Germinal center (tissue), 1 donor: ENCODE measurements around the gene IMMP2L.

Source experiments
- DNase-seq: peaks from one replicate; pipeline ENCODE4 v3.0.0; 2012; ENCODE audit warnings: mixed read lengths, low spot score

Gene IMMP2L

DNA sequence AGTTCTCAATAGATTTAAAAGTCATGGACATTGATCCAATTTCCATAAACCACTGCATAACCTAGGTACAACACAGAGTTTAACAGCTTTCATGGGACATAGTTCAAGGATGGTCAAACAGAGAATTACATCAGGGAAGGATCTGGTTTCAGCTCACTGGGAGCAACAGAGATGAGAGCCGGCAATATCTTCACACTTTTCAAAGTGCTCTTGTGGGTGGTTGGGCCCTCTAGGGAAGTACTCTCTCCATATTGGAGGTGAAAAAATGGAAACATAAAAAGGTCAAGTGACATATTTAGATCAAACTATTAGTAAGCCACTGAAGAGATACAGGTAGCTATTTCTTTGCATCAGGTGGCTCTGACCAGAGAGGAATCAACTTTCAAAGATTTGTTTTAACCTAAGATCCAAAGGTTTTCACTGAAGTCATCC is 533.1 kb downstream of the IMMP2L start:
- no peak for DNase-seq

- DNase-seq = no peak
These were observed 534.9 kb downstream of the IMMP2L start for GRCh38 chr7:111027396-111027795.

DNA sequence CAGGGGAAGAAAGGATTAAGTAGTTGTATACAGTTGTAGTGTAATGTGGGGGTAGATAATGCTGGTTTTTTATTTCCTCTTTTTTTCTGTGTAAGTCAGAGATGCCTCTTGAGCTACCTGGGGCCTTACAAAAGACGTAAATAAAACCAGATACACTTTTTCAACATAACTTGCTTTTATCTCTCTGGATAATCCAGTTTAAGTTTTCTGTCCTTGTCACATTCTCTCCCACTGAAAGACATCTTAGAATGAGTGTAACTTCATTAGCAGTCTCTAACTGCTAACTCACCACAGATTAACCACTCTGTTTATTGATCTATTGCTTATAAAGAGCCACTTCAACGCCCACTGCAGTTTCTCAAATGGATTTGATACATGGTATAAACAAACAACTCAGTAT is 535.5 kb downstream of the IMMP2L start:
- DNase-seq = no peak

GRCh38 chr7:111026343-111026742 is 535.9 kb downstream of the IMMP2L start:
- no peak for DNase-seq

DNA sequence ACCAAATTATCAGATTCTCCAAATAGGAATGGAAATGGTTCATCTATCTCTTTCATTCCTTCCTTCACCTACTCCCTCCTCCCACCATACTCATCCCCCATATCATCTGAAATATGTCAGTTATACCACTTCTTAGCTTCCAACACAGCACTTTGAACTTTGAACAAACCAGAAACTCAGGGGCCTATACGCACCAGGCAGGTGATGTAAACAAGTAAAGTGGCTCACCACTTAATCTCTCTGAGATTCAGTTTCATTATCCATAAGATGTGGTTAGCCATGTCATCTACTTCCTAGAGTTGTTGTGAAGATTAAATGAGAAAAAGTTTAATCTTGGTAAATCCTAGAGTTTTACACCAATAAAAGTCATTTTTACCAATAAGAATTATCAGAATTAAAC is 537.3 kb downstream of the IMMP2L start:
- no peak for DNase-seq

DNA sequence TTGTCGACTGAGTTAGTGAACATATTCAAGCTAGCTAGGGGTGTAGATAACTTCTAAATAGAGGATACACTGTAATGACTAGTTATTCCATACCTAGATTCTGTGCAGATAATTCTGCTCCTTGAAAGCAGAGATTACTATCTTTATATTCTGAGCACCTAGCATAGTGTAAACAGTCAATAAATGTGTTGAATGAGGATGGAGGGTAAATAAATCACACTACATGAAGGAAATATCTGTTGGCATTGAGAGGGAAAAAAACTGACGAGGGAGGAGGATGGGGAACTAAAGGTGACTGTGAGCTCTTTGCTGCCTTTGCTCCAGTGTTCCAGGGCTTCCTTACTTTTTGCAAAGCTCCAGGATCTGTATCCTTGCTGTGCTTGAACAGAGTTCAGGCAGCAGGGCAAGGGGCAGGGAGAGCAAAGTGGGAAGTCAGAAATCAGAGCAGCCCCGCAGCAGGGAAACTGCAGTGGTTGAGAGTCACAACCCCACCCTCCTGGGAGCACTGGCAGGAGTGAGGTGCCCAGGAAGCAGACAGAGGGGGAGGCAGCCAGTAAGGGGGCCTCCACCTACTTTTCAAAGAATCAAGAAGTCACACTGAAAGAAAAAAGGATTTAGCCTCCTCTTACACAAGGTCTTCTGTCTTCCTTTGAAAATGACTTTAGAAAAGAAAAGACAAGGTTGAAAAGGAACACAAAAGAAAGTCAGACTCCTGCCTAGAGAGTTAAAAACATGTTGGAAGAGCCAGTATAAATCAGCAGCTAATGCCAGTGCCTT is 543.1 kb downstream of the IMMP2L start:
- no peak for DNase-seq

DNA sequence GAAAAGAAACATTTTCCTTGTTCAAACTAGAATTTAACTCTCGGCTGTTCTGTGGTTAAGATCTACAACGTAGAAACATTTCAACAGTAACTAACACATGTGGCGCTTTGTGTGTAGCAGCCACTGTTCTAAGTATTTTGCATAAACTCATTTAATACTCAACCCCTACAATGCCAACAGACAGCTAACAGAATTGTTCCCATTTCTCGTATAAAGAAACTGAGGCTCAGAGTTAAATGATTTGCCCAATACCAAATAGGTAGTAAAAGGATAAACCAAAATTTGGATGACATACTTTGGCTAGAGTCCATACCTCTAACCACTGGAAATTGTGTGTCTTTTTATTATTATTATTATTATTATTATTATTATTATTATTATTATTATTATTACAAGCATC is 543.8 kb downstream of the IMMP2L start:
- no peak for DNase-seq

GRCh38 chr7:111014079-111014478 is 548.2 kb downstream of the IMMP2L start:
- DNase-seq = no peak

- DNase-seq = peak; percentile 1
These were observed 549.3 kb downstream of the IMMP2L start for GRCh38 chr7:111012799-111013675.

- no peak for DNase-seq
These were observed 550.1 kb downstream of the IMMP2L start for GRCh38 chr7:111012149-111012548.

GRCh38 chr7:111011520-111011919 is 550.8 kb downstream of the IMMP2L start:
- DNase-seq = no peak

DNA sequence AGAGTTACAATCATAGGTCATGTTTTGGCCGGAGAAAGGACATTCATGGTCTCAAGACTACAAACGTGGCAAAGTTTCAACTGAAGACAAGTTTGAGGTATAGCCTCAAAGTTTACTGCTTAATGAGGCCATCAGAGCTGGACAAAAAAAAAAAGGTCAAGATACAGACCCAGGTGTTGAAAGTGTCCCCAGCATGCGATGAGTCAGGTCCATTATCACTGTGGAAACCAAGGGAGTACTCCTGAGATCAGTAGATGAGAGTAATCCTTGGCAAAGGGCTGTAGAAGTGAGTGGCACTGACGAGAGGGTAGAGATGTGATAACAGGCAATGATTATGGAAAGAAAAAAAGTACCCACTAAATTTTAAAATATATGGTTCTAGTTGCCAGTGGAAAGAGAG is 551.5 kb downstream of the IMMP2L start:
- no peak for DNase-seq

DNA sequence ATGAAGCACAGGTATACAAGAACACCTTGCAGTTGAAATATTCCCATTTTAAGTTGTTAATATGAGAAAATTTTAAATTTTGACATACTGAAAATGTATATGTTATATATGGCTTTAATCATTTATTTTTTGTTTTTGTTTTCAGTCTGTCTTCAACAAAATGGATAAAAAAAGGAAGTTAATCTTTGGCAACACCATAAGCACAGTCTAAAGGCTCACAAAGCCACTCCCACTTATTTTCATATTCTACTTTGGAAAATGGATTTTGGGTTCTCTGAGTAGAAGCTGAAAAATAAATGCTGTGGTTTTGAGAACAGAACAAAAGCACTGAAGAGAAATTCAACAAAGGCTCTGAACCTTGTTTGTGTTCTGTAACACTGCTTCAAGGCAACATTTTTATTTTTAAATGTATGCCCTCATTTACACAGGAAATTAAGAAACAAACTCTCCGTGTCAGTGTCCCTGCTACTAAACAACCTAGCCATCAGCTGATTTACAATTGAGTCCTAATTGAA is 552.7 kb downstream of the IMMP2L start:
- no peak for DNase-seq

- DNase-seq = no peak
These were observed 555.6 kb downstream of the IMMP2L start for GRCh38 chr7:111006691-111007090.

DNA sequence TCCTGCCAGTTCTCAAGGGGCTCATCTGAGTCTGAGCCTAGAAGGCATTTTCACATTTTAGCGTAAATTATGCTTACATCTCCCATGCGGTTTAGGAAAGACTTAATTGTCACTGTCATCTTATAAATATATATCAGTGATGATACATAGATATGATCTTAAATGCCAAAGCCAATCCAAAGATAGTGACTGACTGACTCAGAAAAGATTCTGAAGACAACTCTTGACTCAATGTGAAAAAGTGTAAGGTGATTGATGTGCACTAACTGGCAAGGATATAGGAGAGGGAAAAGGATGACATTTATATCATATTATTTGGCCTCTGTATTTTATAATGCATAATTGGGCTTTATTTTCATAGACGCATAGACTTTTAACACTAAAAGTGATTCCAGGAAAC is 556.3 kb downstream of the IMMP2L start:
- no peak for DNase-seq

DNA sequence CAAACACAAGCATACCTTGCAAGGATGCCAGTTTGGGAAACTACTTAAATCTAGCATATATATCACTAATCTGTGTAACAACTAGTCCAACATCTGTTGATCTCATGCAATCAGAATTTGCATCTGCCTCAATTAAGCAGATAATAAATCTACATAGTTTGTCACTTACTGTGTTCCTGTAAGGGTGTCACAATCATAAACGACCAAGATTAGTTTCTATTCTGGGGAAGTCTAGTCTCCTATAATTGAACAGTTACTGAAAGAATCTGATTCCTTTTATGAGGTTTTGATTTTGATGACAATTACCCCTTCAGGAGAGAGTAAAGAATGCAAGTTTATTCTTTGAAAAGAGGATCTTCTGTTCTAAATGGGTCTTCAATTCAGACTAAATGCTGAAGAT is 556.8 kb downstream of the IMMP2L start:
- DNase-seq = no peak

- no peak for DNase-seq
These were observed 557.9 kb downstream of the IMMP2L start for GRCh38 chr7:111004310-111004901.

DNA sequence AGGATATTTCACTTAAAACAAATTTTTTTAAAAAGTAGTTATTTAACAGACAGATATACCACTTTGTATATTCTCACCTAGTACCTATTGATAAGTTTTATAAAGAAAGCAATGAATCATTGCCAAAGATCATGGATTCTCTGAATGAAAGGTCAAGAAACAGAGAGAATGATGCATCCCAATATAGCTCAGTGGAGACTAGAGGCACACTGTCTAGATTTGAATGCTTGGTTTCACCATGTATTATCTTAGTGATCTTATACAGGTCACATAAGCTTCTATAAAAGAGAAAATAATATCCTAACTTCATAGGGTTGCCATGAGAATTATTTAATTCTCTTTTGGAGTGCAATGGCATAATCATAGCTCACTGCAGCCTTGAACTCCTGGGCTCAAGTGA is 558.4 kb downstream of the IMMP2L start:
- no peak for DNase-seq

DNA sequence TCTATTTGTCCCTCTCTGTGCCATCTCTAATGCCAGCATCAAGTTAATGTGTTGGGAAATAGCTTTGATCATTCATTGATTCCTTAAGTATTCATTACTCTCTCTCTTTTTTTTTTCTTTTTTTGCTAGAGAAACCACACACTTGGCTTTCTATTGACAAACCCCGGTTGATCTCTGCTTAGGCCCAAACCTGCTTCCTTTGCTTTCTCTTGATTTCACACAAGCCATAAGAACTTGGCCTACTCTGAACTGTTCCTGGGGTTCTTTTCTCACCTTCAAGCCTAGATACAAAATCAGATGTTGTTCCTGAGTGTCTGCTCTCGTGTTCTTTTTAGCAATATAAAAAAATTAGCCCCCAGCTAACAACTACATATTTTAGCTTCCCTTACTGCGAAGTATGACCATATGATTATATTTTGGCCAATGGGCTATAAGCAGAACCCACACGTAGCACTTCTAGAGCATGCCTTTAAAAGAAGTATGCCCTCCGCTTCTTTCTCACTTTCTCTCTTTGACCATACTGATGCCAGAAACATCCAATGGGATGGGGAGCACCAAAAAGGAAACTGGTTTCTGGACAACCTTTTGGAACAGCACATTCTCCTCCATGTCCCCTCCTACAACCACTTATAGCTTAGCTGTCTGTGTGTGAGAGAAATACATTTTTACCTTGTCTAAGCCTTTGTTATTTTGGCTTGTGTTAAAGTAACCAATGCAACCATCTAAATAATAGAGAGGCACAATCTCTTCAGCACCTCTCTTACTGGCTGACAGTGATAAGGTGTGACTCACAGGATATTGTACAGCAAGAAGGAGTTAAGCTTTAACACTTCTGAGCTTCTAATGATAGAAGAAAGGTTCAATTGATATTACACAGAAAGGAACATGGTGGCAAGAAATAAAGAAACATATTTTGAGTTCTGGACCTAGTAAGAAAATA is 568.0 kb downstream of the IMMP2L start:
- no peak for DNase-seq

DNA sequence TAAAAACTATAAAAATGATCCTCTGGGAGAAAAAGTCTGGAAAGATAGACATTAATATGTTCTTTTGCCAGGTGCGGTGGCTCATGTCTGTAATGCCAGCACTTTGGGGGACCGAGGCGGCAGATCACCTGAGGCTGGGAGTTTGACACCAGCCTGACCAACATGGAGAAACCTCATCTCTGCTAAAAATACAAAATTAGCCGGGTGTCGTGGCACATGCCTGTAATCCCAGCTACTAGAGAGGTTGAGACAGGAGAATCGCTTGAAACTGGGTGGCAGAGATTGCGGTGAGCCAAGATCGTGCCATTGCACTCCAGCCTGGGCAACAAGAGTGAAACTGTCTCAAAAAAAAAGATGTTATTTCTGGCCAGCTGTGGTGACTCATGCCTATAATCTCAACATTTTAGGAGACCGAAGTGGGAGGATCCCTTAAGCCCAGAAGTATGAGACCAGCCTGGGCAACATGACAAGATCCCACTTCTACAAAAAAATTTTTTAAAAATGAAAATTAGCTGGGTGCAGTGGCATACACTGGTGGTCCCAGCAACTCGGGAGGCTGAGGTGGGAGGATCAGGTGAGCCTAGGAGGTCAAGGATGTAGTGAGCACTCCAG is 573.3 kb downstream of the IMMP2L start:
- DNase-seq = no peak

DNA sequence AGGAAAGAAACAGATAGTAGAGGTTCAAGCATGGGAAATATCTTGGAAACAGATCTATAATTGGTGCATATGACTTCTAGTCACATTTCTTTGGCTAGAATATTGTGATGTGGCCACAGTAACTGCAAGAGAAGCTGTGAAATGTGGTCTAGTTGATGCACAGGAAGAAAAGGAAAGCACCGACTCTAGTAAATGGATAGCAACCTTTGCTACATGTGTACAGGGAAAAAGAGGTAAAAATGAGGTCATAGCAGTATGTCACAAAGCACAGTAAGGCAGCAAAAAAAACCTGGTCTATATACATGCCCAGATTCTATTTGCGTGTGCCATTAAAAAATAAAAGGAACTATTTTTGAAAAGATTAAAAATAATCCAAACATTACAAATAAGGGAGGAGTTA is 573.9 kb downstream of the IMMP2L start:
- DNase-seq = no peak
